Tracheal epithelial cell (primary cell): Measurements from ENCODE around the gene CTU1. TPM values are rescaled to one million over a fixed set of nuclear protein-coding genes. Genes with fewer than 3 reads are reported as not detected.

Source experiments
- total RNA-seq: library from RNA; depleted of rRNA; stranded (reverse); fragments of >200 nt; gene quantifications from 2 replicates; pipeline ENCODE4 v1.2.1, GENCODE V29; 2014

The CTU1 gene
- 17.1 and 20.7 TPM in 2 replicates for total RNA-seq

DNA sequence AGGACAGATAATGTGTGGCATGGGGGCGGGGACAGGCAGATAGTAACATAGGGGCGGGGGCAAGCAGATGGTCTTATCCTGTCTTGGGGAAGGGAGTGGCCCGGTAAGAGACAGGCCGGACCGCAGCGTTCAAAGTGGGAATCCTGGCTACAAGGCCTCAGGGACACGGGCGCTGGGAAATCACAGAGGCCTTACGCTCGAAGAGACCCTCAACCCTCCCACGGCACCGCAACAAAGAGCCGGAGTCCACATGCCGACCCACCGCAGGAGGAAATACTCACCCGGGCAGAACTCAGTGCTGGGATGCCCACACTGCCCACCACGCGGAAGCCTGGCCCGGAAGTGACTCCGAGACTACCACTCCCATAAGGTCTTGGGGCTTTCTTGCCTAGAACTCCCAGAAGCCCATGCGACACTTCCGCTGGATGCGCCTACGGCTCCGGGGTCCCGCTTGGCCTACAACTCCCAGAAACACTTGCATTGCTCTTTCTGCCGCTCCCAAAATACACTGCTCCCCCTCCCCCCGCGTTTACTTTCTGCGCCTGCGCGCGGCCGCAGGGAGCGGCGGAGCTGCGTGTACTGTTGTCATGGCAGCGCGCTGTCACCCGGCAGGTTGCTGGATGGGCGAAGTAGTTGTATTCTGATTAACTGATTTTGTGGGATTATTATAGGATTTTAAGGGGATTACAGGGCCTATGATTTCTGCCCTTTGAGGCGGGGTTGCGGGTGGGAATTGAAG, at the start of gene CTU1:
Gene CTU1, minus strand, starts transcription at position 344 of the 739 bp plus-strand sequence. CDS start 3,840 bp downstream, outside the sequence.

DNA sequence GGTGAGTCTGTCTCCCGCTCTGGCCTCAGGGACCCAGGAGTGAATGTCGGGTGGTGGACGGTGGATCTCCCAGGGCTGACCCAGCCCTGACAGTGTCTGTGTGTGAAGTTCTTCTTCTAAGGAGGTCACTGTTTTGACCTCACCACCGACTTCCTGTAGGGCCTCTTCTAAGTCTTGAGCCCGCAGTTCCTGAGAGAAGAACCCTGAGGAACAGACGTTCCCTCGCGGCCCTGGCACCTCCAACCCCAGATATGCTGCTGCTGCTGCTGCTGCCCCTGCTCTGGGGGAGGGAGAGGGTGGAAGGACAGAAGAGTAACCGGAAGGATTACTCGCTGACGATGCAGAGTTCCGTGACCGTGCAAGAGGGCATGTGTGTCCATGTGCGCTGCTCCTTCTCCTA, 33.9 kb upstream of the CTU1 start, which contains the start of gene SIGLEC7:
Gene SIGLEC7, plus strand, starts transcription at position 183 of the 400 bp plus-strand sequence. Its CDS starts 69 bp downstream, at position 252.

DNA sequence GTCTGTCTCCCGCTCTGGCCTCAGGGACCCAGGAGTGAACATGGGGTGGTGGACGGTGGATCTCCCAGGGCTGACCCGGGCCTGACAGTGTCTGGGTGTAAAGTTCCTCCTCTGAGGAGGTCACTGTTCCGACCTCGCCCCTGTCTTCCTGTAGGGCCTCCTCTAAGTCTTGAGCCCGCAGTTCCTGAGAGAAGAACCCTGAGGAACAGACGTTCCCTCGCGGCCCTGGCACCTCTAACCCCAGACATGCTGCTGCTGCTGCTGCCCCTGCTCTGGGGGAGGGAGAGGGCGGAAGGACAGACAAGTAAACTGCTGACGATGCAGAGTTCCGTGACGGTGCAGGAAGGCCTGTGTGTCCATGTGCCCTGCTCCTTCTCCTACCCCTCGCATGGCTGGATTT, 16.5 kb upstream of the CTU1 start, which contains the start of gene SIGLEC9:
Gene SIGLEC9, plus strand, starts transcription at position 178 of the 400 bp plus-strand sequence. Its CDS starts 69 bp downstream, at position 247.

DNA sequence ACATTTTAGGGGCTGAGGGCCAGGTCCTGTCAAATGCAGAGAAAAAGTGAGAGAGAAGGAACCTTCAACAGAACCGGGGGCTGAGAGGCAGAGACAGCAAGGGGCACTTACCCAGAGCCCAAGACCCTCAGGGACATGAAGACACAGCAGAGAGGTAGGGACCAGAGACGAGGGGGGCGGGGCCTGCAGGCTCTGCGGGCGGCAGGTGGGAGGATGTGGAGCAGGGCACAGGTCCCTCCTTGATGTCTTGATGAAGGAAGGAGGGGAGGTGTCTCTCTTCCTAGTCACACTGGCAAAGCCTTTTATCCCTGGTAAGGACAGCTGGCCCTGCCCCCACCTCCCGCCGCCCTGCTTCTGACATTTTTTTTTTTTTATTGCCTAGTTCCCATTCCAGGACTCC, 25.6 kb downstream of the CTU1 start, which contains the start of gene KLK14:
Gene KLK14, minus strand, starts transcription at position 277 of the 400 bp plus-strand sequence. Its CDS starts 273 bp downstream, at position 4.

DNA sequence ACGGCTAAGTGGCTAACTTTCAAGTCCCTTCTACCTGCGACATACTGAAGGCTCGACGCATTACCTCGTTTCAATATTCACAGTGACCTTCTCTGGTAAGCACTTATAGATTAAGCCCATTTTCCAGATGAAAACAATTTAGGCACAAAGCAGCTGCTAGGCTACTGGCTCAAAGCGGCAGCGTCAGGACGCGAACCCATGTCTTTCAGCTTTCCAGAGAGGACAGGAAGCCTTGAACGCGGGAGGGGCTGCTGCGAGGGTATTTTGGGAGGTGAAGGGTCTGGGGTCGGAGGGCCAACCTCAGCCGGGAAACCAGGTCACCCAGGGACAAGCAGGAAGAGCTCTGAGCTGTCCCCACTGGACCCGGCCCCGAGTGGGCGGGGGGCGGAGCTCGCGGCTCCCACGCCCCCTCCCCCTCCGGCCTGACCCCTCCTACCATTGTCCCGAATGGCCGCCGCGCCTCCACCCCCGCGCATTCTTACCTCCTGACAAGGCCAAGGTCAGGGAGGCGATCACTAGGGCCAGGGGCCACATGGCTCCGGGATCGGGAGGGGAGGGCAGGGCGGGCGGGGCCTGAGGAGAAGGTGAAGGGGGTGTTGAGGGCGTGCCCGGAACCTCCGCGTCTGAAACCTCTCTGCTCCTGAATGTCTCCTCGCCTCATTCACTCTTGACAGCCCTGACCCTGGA, 43.5 kb downstream of the CTU1 start, which contains the start of gene KLK13:
Gene KLK13, minus strand, starts transcription at position 559 of the 687 bp plus-strand sequence. Its CDS starts 25 bp downstream, at position 534.

Other genes starting within 250 kb of the CTU1 start
- not detected in 2 replicates for gene KLK2, start 235.0 kb downstream of the CTU1 start, total RNA-seq
- not detected in 2 replicates for gene KLK4, start 197.0 kb downstream of the CTU1 start, total RNA-seq
- gene KLK5, start 155.4 kb downstream of the CTU1 start, total RNA-seq: 1.7 and 23.6 TPM in 2 replicates
- 0.85 and 3.1 TPM in 2 replicates for gene KLK6, start 138.8 kb downstream of the CTU1 start, total RNA-seq
- gene KLK7, start 124.5 kb downstream of the CTU1 start, total RNA-seq: 3.2 and 13.0 TPM in 2 replicates
- gene KLK8, start 106.8 kb downstream of the CTU1 start, total RNA-seq: 8.3 and 13.0 TPM in 2 replicates
- gene KLK10, start 88.7 kb downstream of the CTU1 start, total RNA-seq: 7.7 and 14.5 TPM in 2 replicates
- gene KLK11, start 81.8 kb downstream of the CTU1 start, total RNA-seq: 1.1 and 3.9 TPM in 2 replicates
- 0.96 TPM in 1 of 2 replicates, not detected in the other for gene KLK12, start 73.4 kb downstream of the CTU1 start, total RNA-seq
- gene KLK13, start 43.3 kb downstream of the CTU1 start, total RNA-seq: not detected in 2 replicates
- not detected in 2 replicates for gene KLK14, start 25.5 kb downstream of the CTU1 start, total RNA-seq
- not detected in 2 replicates for gene SIGLEC9, start 16.5 kb upstream of the CTU1 start, total RNA-seq
- not detected in 2 replicates for gene SIGLEC7, start 33.9 kb upstream of the CTU1 start, total RNA-seq
- not detected in 2 replicates for gene CD33, start 116.7 kb upstream of the CTU1 start, total RNA-seq
- gene SIGLECL1, start 142.7 kb upstream of the CTU1 start, total RNA-seq: not detected in 2 replicates
- gene IGLON5, start 203.2 kb upstream of the CTU1 start, total RNA-seq: not detected in 2 replicates
- gene VSIG10L, start 233.7 kb upstream of the CTU1 start, total RNA-seq: 0.21 and 1.4 TPM in 2 replicates